CD14-positive monocyte (primary cell): Measurements from ENCODE around the gene SNX15. TPM values are rescaled to one million over a fixed set of nuclear protein-coding genes. Genes with fewer than 3 reads are reported as not detected.

Source experiments
- DNase-seq, 3 donors: peaks; one replicate each; pipeline ENCODE4 v3.0.0-alpha.2; 2011 to 2022
- H2AFZ ChIP-seq: 2 replicates; pipeline ENCODE4 v1.6.0; 2012; ENCODE audit warnings: mild to moderate bottlenecking, low read depth, low read length, inconsistent platforms; ENCODE audit not compliant: insufficient read depth, poor library complexity, severe bottlenecking
- H3K27ac ChIP-seq, 2 donors: 1 replicate in 1 of 2; 2 replicates in 1 of 2; pipeline ENCODE4 v1.5.1; 2012 to 2013; ENCODE audit warnings: low read length in 2 of 2, control low read depth in 1 of 2, inconsistent platforms in 1 of 2, low read depth in 1 of 2, mild to moderate bottlenecking in 1 of 2
- H3K27me3 ChIP-seq, 2 donors: one replicate each; pipeline versions ENCODE4 v1.6.0 to v1.6.1; 2011 to 2013; ENCODE audit warnings: low read length in 2 of 2; ENCODE audit not compliant: control insufficient read depth in 2 of 2, insufficient read depth in 2 of 2
- H3K36me3 ChIP-seq, 2 donors: replicated peaks in 1 of 2; 1 replicate in 1 of 2; 2 replicates in 1 of 2; pipeline versions ENCODE4 v1.5.1 to v1.6.1; 2012 to 2013; ENCODE audit warnings: low read length in 2 of 2, control low read depth in 1 of 2, inconsistent platforms in 1 of 2, mild to moderate bottlenecking in 1 of 2; ENCODE audit not compliant: insufficient read depth in 2 of 2, control insufficient read depth in 1 of 2
- H3K4me1 ChIP-seq, 2 donors: 1 replicate in 1 of 2; 2 replicates in 1 of 2; pipeline versions ENCODE4 v1.5.1 to v1.6.1; 2012 to 2013; ENCODE audit warnings: low read length in 2 of 2, control low read depth in 1 of 2, inconsistent platforms in 1 of 2, mild to moderate bottlenecking in 1 of 2, moderate library complexity in 1 of 2; ENCODE audit not compliant: insufficient read depth in 2 of 2, control insufficient read depth in 1 of 2
- H3K4me2 ChIP-seq: replicated peaks from 2 replicates; pipeline ENCODE3; 2012; ENCODE audit warnings: low read length, moderate library complexity, mild to moderate bottlenecking; ENCODE audit not compliant: poor library complexity, severe bottlenecking; ENCODE audit errors: extremely low read depth
- H3K4me3 ChIP-seq, 3 experiments: fragments of 200-600 bp in 1 of 3; sonication (generic) in 1 of 3; replicated peaks in 1 of 3; 1 replicate in 2 of 3; 2 replicates in 1 of 3; pipeline ENCODE4 v1.5.1; 2011 to 2013; ENCODE audit warnings: low read length in 3 of 3, mild to moderate bottlenecking in 3 of 3, control low read depth in 2 of 3, low read depth in 2 of 3, inconsistent platforms in 1 of 3, moderate library complexity in 1 of 3
- H3K79me2 ChIP-seq: 2 replicates; pipeline ENCODE4 v1.6.0; 2012; ENCODE audit warnings: mild to moderate bottlenecking, control low read depth, inconsistent platforms, low read length, moderate library complexity; ENCODE audit not compliant: insufficient read depth
- H3K9ac ChIP-seq: 2 replicates; pipeline ENCODE4 v1.6.0; 2017; ENCODE audit warnings: low read length, mild to moderate bottlenecking; ENCODE audit not compliant: insufficient read depth, poor library complexity, severe bottlenecking
- H3K9me3 ChIP-seq, 2 donors: replicated peaks in 1 of 2; 1 replicate in 1 of 2; 2 replicates in 1 of 2; pipeline versions ENCODE4 v1.5.1 to v1.6.1; 2012 to 2013; ENCODE audit warnings: low read length in 2 of 2, control low read depth in 1 of 2; ENCODE audit not compliant: control insufficient read depth in 1 of 2, insufficient read depth in 1 of 2
- H4K20me1 ChIP-seq: 2 replicates; pipeline ENCODE4 v1.6.0; 2012; ENCODE audit warnings: mild to moderate bottlenecking, low read length, control low read depth, moderate library complexity; ENCODE audit not compliant: insufficient read depth
- H3K27ac Mint-ChIP-seq, 7 donors: one replicate each; pipeline ENCODE4 v1.8.0; 2020; ENCODE audit warnings: mild to moderate bottlenecking in 7 of 7, mixed read lengths in 7 of 7, moderate library complexity in 6 of 7, inconsistent platforms in 2 of 7
- H3K27me3 Mint-ChIP-seq, 3 donors: one replicate each; pipeline ENCODE4 v1.8.0; 2021 to 2022; ENCODE audit warnings: low read depth in 3 of 3, mild to moderate bottlenecking in 3 of 3, mixed read lengths in 3 of 3, moderate library complexity in 3 of 3, inconsistent platforms in 1 of 3
- H3K36me3 Mint-ChIP-seq, 2 donors: one replicate each; pipeline ENCODE4 v1.8.0; 2020; ENCODE audit warnings: mixed read lengths in 2 of 2, inconsistent platforms in 1 of 2, mild to moderate bottlenecking in 1 of 2
- H3K4me1 Mint-ChIP-seq: one replicate; pipeline ENCODE4 v1.8.0; 2020; ENCODE audit warnings: mild to moderate bottlenecking, mixed read lengths
- H3K4me3 Mint-ChIP-seq, 2 donors: one replicate each; pipeline ENCODE4 v1.8.0; 2020; ENCODE audit warnings: mild to moderate bottlenecking in 2 of 2, mixed read lengths in 2 of 2, moderate library complexity in 1 of 2
- H3K9me3 Mint-ChIP-seq, 7 donors: one replicate each; pipeline ENCODE4 v1.8.0; 2020 to 2022; ENCODE audit warnings: mixed read lengths in 7 of 7, mild to moderate bottlenecking in 6 of 7, moderate library complexity in 6 of 7, inconsistent platforms in 2 of 7
- CTCF ChIP-seq: fragments of 200-600 bp; IDR thresholded peaks from one replicate; pipeline ENCODE4 v1.8.0; 2022; ENCODE audit warnings: antibody characterized with exemption, mild to moderate bottlenecking
- WGBS: methylation state at CpG from one replicate; pipeline ENCODE4 v1.1.5; 2013; ENCODE audit warnings: missing lambda C conversion rate; ENCODE audit not compliant: insufficient coverage; 5-methylcytosine and 5-hydroxymethylcytosine counted together
- intact Hi-C, 2 donors: fragments of 100-400 bp; cut with micrococcal nuclease; formaldehyde crosslinking; loops; one replicate each; pipeline versions ENCODE4 v1.15.0 to v1.15.1; 2023
- polyA plus RNA-seq, 3 donors: library from polyadenylated mRNA; depleted of rRNA in 1 of 3; unstranded in 2 of 3; stranded (reverse) in 1 of 3; fragments of 300-500 nt in 2 of 3; fragments of >200 nt in 1 of 3; fragmentation: Illumina TruSeq in 2 of 3; gene quantifications; 1 replicate in 2 of 3; 2 replicates in 1 of 3; pipeline ENCODE4 v1.2.3, GENCODE V29; 2012 to 2021

SNX15 gene
- polyA plus RNA-seq, 3 donors, result 16.2 to 26.7 (median 17.8) TPM

DNA sequence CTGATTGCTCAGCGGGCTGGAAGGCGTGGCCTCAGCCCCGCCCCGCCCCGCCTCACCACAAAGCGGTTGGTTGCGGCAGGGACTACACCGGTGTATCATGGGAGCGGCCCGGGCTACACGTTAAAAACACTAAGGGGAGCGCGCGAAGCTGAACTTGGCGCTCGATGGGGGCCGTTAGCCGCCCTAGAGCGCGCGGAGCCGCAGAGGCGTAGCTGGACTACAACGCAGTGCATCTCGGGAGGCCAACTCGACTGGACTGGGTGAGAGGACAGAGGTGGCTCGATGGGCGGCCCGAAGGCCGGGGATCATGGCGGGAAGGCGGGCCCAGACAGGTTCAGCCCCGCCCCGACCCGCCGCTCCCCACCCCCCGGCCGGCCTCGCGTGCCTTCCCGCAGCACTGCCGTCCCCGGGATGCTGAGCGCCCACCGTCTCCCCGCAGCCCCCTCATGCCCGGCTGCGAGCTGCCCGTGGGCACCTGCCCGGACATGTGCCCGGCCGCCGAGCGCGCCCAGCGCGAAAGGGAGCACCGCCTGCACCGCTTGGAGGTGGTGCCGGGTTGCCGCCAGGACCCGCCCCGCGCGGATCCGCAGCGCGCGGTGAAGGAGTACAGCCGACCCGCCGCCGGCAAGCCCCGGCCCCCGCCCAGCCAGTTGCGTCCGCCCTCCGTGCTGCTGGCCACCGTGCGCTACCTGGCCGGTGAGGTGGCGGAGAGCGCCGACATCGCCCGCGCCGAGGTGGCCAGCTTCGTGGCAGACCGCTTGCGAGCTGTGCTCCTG is 13.8 kb downstream of the SNX15 start, which contains the start of gene SAC3D1:
Gene SAC3D1 (plus strand): TSS at position 364 of the 776 bp plus-strand sequence. CDS start 83 bp downstream, at position 447.
- Histone ChIP-seq H3K79me2 (peaks cover 24% of the 10 kb centered on the region), H4K20me1 (peaks cover 4% of the 10 kb centered on the region), H3K4me1 (peaks cover 41 to 60% of the 10 kb centered on the region in 2 donors), H3K9ac (peak within 1 kb of the TSS; percentile 69), H3K9me3 (no peaks in the 10 kb centered on the region), H3K27ac (peak within 1 kb of the TSS; percentile 76 to 83), H3K4me2 (peak within 1 kb of the TSS; percentile 95), H3K4me3 (peak within 1 kb of the TSS; percentile 72 to 95 (median 74)), H3K27me3 (no peaks in the 10 kb centered on the region), H2AFZ (peak within 1 kb of the TSS; percentile 89), H3K36me3 (peaks cover 14 to 39% of the 10 kb centered on the region in 2 donors)
- H3K4me1 Mint-ChIP-seq, result peaks cover 34% of the 10 kb centered on the region
- peak; percentile 72 to 77 (median 73) for DNase-seq
- H3K4me3 Mint-ChIP-seq, result peak within 1 kb of the TSS; percentile 91 to 95
- H3K27me3 Mint-ChIP-seq, result peaks cover 0 to 2% (median 0%) of the 10 kb centered on the region in 3 donors
- under 1% methylated on average over 91 of the region's 91 CpGs for WGBS
- no peaks in the 10 kb centered on the region for H3K9me3 Mint-ChIP-seq
- H3K36me3 Mint-ChIP-seq, result peaks cover 21 to 49% of the 10 kb centered on the region in 2 donors
- TF ChIP-seq CTCF, result no peak
- intact Hi-C loops, result no loop called here
- peak within 1 kb of the TSS; percentile 89 to 98 (median 95) for H3K27ac Mint-ChIP-seq

DNA sequence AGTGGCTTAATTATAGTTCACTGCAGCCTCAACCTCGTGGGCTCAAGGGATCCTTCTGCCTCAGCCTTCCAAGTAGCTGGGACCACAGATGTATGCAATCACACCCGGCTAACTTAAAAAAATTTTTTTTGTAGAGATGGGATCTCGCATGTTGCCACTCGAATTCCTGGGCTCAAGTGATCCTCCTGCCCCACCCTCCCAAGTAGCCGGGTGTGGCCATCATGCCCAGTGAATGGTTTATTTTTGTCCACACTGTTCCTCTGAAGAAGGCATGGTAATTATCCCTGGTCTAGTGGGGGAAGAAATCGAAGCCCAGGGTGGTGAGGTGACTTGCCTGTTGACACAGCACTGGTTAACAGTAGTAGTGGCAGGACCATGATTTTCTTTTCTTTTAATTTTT is 15.7 kb downstream of the SNX15 start:
- no peaks in the 10 kb centered on the region for H3K9me3 Mint-ChIP-seq
- Histone ChIP-seq H3K9ac (no peak overlapping the region), H3K4me2 (no peak overlapping the region), H3K79me2 (peaks cover 29% of the 10 kb centered on the region), H2AFZ (no peak overlapping the region), H3K27ac (no peak overlapping the region), H3K9me3 (no peaks in the 10 kb centered on the region), H4K20me1 (peaks cover 4% of the 10 kb centered on the region), H3K4me3 (no peak overlapping the region), H3K4me1 (peaks cover 55 to 78% of the 10 kb centered on the region in 2 donors), H3K36me3 (peaks cover 3 to 24% of the 10 kb centered on the region in 2 donors), H3K27me3 (no peaks in the 10 kb centered on the region)
- H3K4me3 Mint-ChIP-seq, result no peak overlapping the region
- peak overlapping the region in 2 of 7 donors; percentile 32 to 35 for H3K27ac Mint-ChIP-seq
- peaks cover 9 to 31% of the 10 kb centered on the region in 2 donors for H3K36me3 Mint-ChIP-seq
- peaks cover 50% of the 10 kb centered on the region for H3K4me1 Mint-ChIP-seq
- no peak for TF ChIP-seq CTCF
- DNase-seq, result no peak
- intact Hi-C loops, result no loop called here
- no CpG with 5 or more reads among the region's 6 CpGs for WGBS
- H3K27me3 Mint-ChIP-seq, result peaks cover 0 to 5% (median 2%) of the 10 kb centered on the region in 3 donors
